Pulmonary artery endothelial cell (primary cell): ENCODE measurements around the gene CRAMP1. TPM values are rescaled to one million over a fixed set of nuclear protein-coding genes. Genes with fewer than 3 reads are reported as not detected.

ENCODE experiments used
- DNase-seq: peaks from one replicate; pipeline ENCODE4 v3.0.0-alpha.2; 2011; ENCODE audit warnings: low read depth, low spot score
- total RNA-seq: library from RNA; depleted of rRNA; stranded (reverse); fragments of >200 nt; gene quantifications from 2 replicates; pipeline ENCODE4 v1.2.3, GENCODE V29; 2014

Gene CRAMP1
- total RNA-seq, 1 donor from 2014 or later: 6.7 TPM

GRCh38 chr16:1601031-1601430 is 11.1 kb upstream of the CRAMP1 start:
- no peak for DNase-seq

- no peak for DNase-seq
These were observed 10.7 kb upstream of the CRAMP1 start for GRCh38 chr16:1601489-1601888.

- DNase-seq: no peak
These were observed 9.9 kb upstream of the CRAMP1 start for GRCh38 chr16:1602285-1602684.

- no peak for DNase-seq
These were observed 5.4 kb upstream of the CRAMP1 start for GRCh38 chr16:1606774-1607173.

GRCh38 chr16:1607971-1608370 is 4.2 kb upstream of the CRAMP1 start:
- DNase-seq: no peak

- DNase-seq: peak; percentile 36
These were observed 1.9 kb upstream of the CRAMP1 start for GRCh38 chr16:1610071-1610898.

GRCh38 chr16:1610899-1611632 is 1.1 kb upstream of the CRAMP1 start:
- DNase-seq: no peak

GRCh38 chr16:1613211-1613622 is 1.1 kb downstream of the CRAMP1 start:
- DNase-seq: no peak

- DNase-seq: no peak
These were observed 1.7 kb downstream of the CRAMP1 start for GRCh38 chr16:1613728-1614455.

GRCh38 chr16:1614456-1615102 is 2.4 kb downstream of the CRAMP1 start:
- DNase-seq: no peak

GRCh38 chr16:1615761-1616160 is 3.6 kb downstream of the CRAMP1 start:
- DNase-seq: no peak

GRCh38 chr16:1619976-1620375 is 7.8 kb downstream of the CRAMP1 start:
- no peak for DNase-seq

GRCh38 chr16:1620391-1620790 is 8.2 kb downstream of the CRAMP1 start:
- DNase-seq: no peak

- DNase-seq: no peak
These were observed 9.7 kb downstream of the CRAMP1 start for GRCh38 chr16:1621851-1622250.

- no peak for DNase-seq
These were observed 14.2 kb downstream of the CRAMP1 start for GRCh38 chr16:1626327-1626726.

- no peak for DNase-seq
These were observed 14.6 kb downstream of the CRAMP1 start for GRCh38 chr16:1626776-1627175.

GRCh38 chr16:1630450-1631213 is 18.5 kb downstream of the CRAMP1 start:
- DNase-seq: no peak

GRCh38 chr16:1631230-1631629 is 19.1 kb downstream of the CRAMP1 start:
- no peak for DNase-seq

GRCh38 chr16:1631931-1632637 is 19.9 kb downstream of the CRAMP1 start:
- DNase-seq: no peak

- no peak for DNase-seq
These were observed 20.4 kb downstream of the CRAMP1 start for GRCh38 chr16:1632638-1632970.
